A549 (cell line): Measurements from ENCODE around the gene TMEM39A. TPM values are rescaled to one million over a fixed set of nuclear protein-coding genes. Genes with fewer than 3 reads are reported as not detected.

Source experiments
- ATAC-seq, 2 experiments: fragments of 200-7000 bp in 1 of 2; fragments of >200 bp in 1 of 2; cut with Nextera tagmentation in 1 of 2; cut with Tn5 transposase in 1 of 2; 3 replicates each; pipeline versions ENCODE4 v1.8.0 to v1.9.1; 2018 to 2020; ENCODE audit warnings: mild to moderate bottlenecking in 1 of 2, moderate library complexity in 1 of 2
- CTCF ChIA-PET: fragments of 300-600 bp; sonication (Branson Sonifier 250); formaldehyde crosslinking; extraction: SDS; loops from one replicate; lab custom pipeline; 2021; ENCODE audit warnings: antibody characterized with exemption, inconsistent platforms; lab: Yijun Ruan, JAX
- POLR2A ChIA-PET: fragments of 350-600 bp; formaldehyde crosslinking; extraction: SDS; loops from one replicate; lab custom pipeline; 2021; ENCODE audit warnings: antibody characterized with exemption, inconsistent platforms; lab: Yijun Ruan, JAX
- DNase-seq, 2 experiments: peaks; one replicate each; pipeline versions ENCODE4 v3.0.0 to v3.0.0-alpha.2; 2011 to 2016; ENCODE audit warnings: low read depth in 1 of 2, low spot score in 1 of 2
- FAIRE-seq: peaks from 2 replicates; lab custom pipeline; 2011; peaks lifted over from hg19 to GRCh38; lab: Jason Lieb, UNC
- H3K27ac ChIP-seq, 2 experiments: fragments of >200 bp; sonication (Bioruptor Twin); formaldehyde crosslinking; 3 replicates each; pipeline ENCODE4 v1.5.1; 2016 to 2017
- H3K4me1 ChIP-seq: fragments of >200 bp; sonication (Bioruptor Twin); formaldehyde crosslinking; 3 replicates; pipeline ENCODE4 v1.6.1; 2016
- H3K4me2 ChIP-seq: fragments of >200 bp; sonication (Bioruptor Twin); formaldehyde crosslinking; 3 replicates; pipeline ENCODE4 v1.6.1; 2016
- H3K4me3 ChIP-seq: fragments of >200 bp; sonication (Bioruptor Twin); formaldehyde crosslinking; 3 replicates; pipeline ENCODE4 v1.5.1; 2016
- H3K9me3 ChIP-seq: fragments of >200 bp; sonication (Bioruptor Twin); formaldehyde crosslinking; 3 replicates; pipeline ENCODE4 v1.6.1; 2016
- BHLHE40 ChIP-seq: IDR thresholded peaks from 2 replicates; pipeline ENCODE4 v1.6.1; 2012; ENCODE audit warnings: low read depth, low read length, inconsistent platforms
- EHMT2 ChIP-seq: fragments of 200-600 bp; sonication (generic); IDR thresholded peaks from 2 replicates; pipeline ENCODE4 v1.6.1; 2016; ENCODE audit warnings: antibody characterized with exemption, low read depth, mild to moderate bottlenecking, moderate library complexity
- EP300 ChIP-seq, 2 experiments: fragments of >200 bp; sonication (Bioruptor Twin); formaldehyde crosslinking; IDR thresholded peaks; 2 replicates in 1 of 2; 3 replicates in 1 of 2; pipeline ENCODE4 v1.6.1; 2016 to 2017
- ESRRA ChIP-seq: fragments of 150-350 bp; IDR thresholded peaks from 2 replicates; pipeline ENCODE4 v1.6.1; 2014; ENCODE audit warnings: mild to moderate bottlenecking, low read length, borderline replicate concordance
- FOSB ChIP-seq: fragments of 250-450 bp; sonication (Bioruptor Pico); IDR thresholded peaks from 2 replicates; pipeline ENCODE4 v1.5.0; 2020; ENCODE audit warnings: mild to moderate bottlenecking, moderate library complexity
- FOXS1 ChIP-seq: fragments of 250-450 bp; sonication (Bioruptor Pico); IDR thresholded peaks from 2 replicates; pipeline ENCODE4 v1.5.0; 2020; ENCODE audit warnings: mild to moderate bottlenecking, moderate library complexity
- HEYL ChIP-seq: fragments of 250-450 bp; sonication (Bioruptor Pico); IDR thresholded peaks from 2 replicates; pipeline ENCODE4 v1.8.0; 2021; ENCODE audit warnings: mild to moderate bottlenecking, moderate library complexity
- HOXA7 ChIP-seq: fragments of 250-450 bp; sonication (Bioruptor Pico); IDR thresholded peaks from 2 replicates; pipeline ENCODE4 v1.5.0; 2020; ENCODE audit warnings: mild to moderate bottlenecking, moderate library complexity
- JUNB ChIP-seq: fragments of >200 bp; sonication (Bioruptor Twin); formaldehyde crosslinking; IDR thresholded peaks from 2 replicates; pipeline ENCODE4 v1.6.1; 2016
- MAFK ChIP-seq: fragments of 450-650 bp; IDR thresholded peaks from 2 replicates; pipeline ENCODE4 v1.6.1; 2014; ENCODE audit not compliant: partially characterized antibody
- MAZ ChIP-seq: fragments of 150-350 bp; IDR thresholded peaks from 2 replicates; pipeline ENCODE4 v1.6.1; 2014; ENCODE audit warnings: antibody characterized with exemption, low read depth, low read length, borderline replicate concordance
- NFE2L2 ChIP-seq: fragments of 150-350 bp; conservative IDR thresholded peaks from 2 replicates; pipeline ENCODE4 v1.6.1; 2014; ENCODE audit warnings: low read length
- NR3C1 ChIP-seq: fragments of >200 bp; sonication (Bioruptor Twin); formaldehyde crosslinking; IDR thresholded peaks from 3 replicates; pipeline ENCODE4 v1.6.1; 2017
- PHF8 ChIP-seq: fragments of 200-600 bp; sonication (generic); IDR thresholded peaks from 2 replicates; pipeline ENCODE4 v1.6.1; 2016; ENCODE audit warnings: low read depth, mild to moderate bottlenecking, antibody characterized with exemption, moderate library complexity, borderline replicate concordance
- POLR2A ChIP-seq: IDR thresholded peaks from 2 replicates; pipeline ENCODE4 v1.6.1; 2012; ENCODE audit warnings: mild to moderate bottlenecking, low read length
- RAD21 ChIP-seq, 2 experiments: fragments of >200 bp in 1 of 2; sonication (Bioruptor Twin) in 1 of 2; formaldehyde crosslinking in 1 of 2; IDR thresholded peaks in 1 of 2; conservative IDR thresholded peaks in 1 of 2; 2 replicates in 1 of 2; 3 replicates in 1 of 2; pipeline ENCODE4 v1.6.1; 2012 to 2018; ENCODE audit warnings: inconsistent platforms in 1 of 2
- RCOR1 ChIP-seq: fragments of 150-350 bp; IDR thresholded peaks from 2 replicates; pipeline ENCODE4 v1.6.1; 2014; ENCODE audit warnings: antibody characterized with exemption, low read length, low read depth
- TP53 ChIP-seq: fragments of 250-450 bp; sonication (Bioruptor Pico); IDR thresholded peaks from 2 replicates; pipeline ENCODE4 v1.5.0; 2021; ENCODE audit warnings: mild to moderate bottlenecking, moderate library complexity
- ZC3H11A ChIP-seq: fragments of 450-650 bp; IDR thresholded peaks from 2 replicates; pipeline ENCODE4 v1.6.1; 2014; ENCODE audit warnings: antibody characterized with exemption, mild to moderate bottlenecking
- ZSCAN20 ChIP-seq: fragments of 250-450 bp; sonication (Bioruptor Pico); IDR thresholded peaks from 2 replicates; pipeline ENCODE4 v1.8.0; 2022; ENCODE audit warnings: mild to moderate bottlenecking, moderate library complexity
- WGBS: methylation state at CpG from one replicate; pipeline ENCODE4 v1.1.6; 2017; ENCODE audit errors: missing lambda C conversion rate; 5-methylcytosine and 5-hydroxymethylcytosine counted together
- polyA plus RNA-seq, 4 experiments: library from polyadenylated mRNA; depleted of rRNA in 3 of 4; stranded (reverse); fragments of >200 nt; fragmentation: RNase III in 1 of 4; extraction: RNeasy Plus Mini Kit Qiagen cat#74134 plus additional on column Dnase treatment in 1 of 4; gene quantifications; 2 replicates in 3 of 4; 3 replicates in 1 of 4; pipeline ENCODE4 v1.2.3, GENCODE V29; 2011 to 2017
- TF ChIP-seq, protein P1 (sequence below): fragments of 250-450 bp; sonication (Bioruptor Pico); IDR thresholded peaks from 2 replicates; pipeline ENCODE4 v1.5.0; 2021; ENCODE audit warnings: mild to moderate bottlenecking, moderate library complexity, borderline replicate concordance
- TF ChIP-seq, protein P2 (sequence below): fragments of 200-600 bp; sonication (generic); IDR thresholded peaks from 2 replicates; pipeline ENCODE4 v1.6.1; 2016; ENCODE audit warnings: antibody characterized with exemption, mild to moderate bottlenecking, moderate library complexity
- TF ChIP-seq, protein P3 (sequence below): fragments of >200 bp; sonication (Bioruptor Twin); formaldehyde crosslinking; IDR thresholded peaks from 2 replicates; pipeline ENCODE4 v1.6.1; 2016
- TF ChIP-seq, protein P4 (sequence below): fragments of >200 bp; sonication (Bioruptor Twin); formaldehyde crosslinking; IDR thresholded peaks from 3 replicates; pipeline ENCODE4 v1.6.1; 2016
- TF ChIP-seq, protein P5 (sequence below): fragments of 450-650 bp; IDR thresholded peaks from 2 replicates; pipeline ENCODE4 v1.6.1; 2014; ENCODE audit warnings: antibody characterized with exemption

TMEM39A gene
- polyA plus RNA-seq, 2 of the 4 experiments (the other 2 are of a cell fraction): 16.9 to 21.9 TPM

DNA sequence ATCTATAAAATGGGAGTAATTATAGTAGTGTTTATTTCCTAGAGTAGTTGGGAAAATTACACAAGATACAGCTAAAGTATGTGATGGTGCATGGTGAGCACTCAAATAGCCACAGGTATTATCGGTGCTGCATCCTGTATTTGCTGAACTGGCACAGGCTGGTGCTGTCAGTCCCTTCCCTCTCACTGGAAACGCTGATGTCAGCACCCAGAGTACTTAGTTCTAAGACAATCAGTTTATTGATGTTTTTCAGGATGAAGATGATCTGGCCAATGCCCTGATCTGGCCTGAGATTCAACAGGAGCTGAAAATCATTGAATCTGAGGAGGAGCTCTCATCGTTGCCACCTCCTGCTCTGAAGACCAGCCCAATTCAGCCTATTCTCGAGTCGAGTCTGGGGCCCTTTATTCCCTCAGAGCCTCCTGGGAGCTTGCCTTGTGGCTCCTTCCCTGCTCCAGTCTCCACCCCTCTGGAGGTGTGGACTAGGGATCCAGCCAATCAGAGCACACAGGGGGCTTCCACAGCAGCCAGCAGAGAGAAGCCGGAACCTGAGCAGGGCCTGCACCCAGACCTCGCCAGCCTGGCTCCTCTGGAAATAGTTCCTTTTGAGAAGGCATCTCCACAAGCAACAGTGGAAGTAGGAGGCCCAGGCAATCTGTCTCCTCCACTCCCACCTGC lies 49.7 kb downstream of the TMEM39A start:
- Histone ChIP-seq H3K4me3 (no peak overlapping the region), H3K9me3 (no peaks in the 10 kb centered on the region), H3K4me2 (no peak overlapping the region), H3K4me1 (no peaks in the 10 kb centered on the region), H3K27ac (no peak overlapping the region)
- DNase-seq (no peak), FAIRE-seq (no peak), ATAC-seq (no peak)
- 83% methylated on average over 7 of the region's 7 CpGs for WGBS
- TF ChIP-seq MAFK (peak; percentile 89), PHF8 (no peak)
- ChIA-PET POLR2A (no interaction called here), CTCF (interaction anchor here (0.9 to 1.0 kb wide), 2 partner anchors 10 kb away, joined by 3 to 4 read pairs; no protein-coding TSS in a partner anchor)

DNA sequence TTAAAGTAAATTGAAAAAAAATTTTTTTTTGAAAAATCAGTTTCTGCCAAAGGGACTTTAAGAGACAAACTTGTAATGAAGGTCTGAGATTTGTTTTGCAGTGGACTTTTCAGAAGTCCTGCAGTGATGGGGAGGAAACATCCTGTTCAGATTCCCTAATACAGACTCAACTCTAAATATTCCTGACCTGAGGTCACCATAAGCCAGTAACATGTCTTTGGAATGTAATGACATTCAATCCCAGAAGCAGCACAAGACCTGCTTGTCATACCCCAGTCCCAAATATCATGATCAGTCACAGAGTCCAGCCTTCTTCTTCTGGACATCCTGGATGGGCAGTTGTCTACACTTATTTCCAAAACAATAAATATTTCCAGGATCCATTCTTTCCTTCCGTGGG lies 53.6 kb downstream of the TMEM39A start:
- WGBS: 57% methylated on average over 1 of the region's 1 CpG
- TF ChIP-seq, protein P1, sequence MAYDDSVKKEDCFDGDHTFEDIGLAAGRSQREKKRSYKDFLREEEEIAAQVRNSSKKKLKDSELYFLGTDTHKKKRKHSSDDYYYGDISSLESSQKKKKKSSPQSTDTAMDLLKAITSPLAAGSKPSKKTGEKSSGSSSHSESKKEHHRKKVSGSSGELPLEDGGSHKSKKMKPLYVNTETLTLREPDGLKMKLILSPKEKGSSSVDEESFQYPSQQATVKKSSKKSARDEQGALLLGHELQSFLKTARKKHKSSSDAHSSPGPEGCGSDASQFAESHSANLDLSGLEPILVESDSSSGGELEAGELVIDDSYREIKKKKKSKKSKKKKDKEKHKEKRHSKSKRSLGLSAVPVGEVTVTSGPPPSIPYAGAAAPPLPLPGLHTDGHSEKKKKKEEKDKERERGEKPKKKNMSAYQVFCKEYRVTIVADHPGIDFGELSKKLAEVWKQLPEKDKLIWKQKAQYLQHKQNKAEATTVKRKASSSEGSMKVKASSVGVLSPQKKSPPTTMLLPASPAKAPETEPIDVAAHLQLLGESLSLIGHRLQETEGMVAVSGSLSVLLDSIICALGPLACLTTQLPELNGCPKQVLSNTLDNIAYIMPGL (CRISPR knock-in tag): no peak
- no peak for TF ChIP-seq HEYL (CRISPR knock-in tag)
- no peak for TF ChIP-seq NFE2L2
- no peak for TF ChIP-seq HOXA7 (CRISPR knock-in tag)
- TF ChIP-seq, protein P2, sequence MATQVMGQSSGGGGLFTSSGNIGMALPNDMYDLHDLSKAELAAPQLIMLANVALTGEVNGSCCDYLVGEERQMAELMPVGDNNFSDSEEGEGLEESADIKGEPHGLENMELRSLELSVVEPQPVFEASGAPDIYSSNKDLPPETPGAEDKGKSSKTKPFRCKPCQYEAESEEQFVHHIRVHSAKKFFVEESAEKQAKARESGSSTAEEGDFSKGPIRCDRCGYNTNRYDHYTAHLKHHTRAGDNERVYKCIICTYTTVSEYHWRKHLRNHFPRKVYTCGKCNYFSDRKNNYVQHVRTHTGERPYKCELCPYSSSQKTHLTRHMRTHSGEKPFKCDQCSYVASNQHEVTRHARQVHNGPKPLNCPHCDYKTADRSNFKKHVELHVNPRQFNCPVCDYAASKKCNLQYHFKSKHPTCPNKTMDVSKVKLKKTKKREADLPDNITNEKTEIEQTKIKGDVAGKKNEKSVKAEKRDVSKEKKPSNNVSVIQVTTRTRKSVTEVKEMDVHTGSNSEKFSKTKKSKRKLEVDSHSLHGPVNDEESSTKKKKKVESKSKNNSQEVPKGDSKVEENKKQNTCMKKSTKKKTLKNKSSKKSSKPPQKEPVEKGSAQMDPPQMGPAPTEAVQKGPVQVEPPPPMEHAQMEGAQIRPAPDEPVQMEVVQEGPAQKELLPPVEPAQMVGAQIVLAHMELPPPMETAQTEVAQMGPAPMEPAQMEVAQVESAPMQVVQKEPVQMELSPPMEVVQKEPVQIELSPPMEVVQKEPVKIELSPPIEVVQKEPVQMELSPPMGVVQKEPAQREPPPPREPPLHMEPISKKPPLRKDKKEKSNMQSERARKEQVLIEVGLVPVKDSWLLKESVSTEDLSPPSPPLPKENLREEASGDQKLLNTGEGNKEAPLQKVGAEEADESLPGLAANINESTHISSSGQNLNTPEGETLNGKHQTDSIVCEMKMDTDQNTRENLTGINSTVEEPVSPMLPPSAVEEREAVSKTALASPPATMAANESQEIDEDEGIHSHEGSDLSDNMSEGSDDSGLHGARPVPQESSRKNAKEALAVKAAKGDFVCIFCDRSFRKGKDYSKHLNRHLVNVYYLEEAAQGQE: no peak
- no peak for TF ChIP-seq ZSCAN20
- TF ChIP-seq FOXS1 (CRISPR knock-in tag): no peak
- no peak for TF ChIP-seq EHMT2
- no peak for TF ChIP-seq RAD21 (conservative IDR thresholded peaks at IDR 0.05 in 1 of 2, IDR thresholded peaks at IDR 0.05 in 1 of 2)
- TF ChIP-seq JUNB: no peak
- TF ChIP-seq POLR2A: no peak
- TF ChIP-seq BHLHE40: no peak
- TF ChIP-seq MAZ: no peak
- TF ChIP-seq, protein P3, sequence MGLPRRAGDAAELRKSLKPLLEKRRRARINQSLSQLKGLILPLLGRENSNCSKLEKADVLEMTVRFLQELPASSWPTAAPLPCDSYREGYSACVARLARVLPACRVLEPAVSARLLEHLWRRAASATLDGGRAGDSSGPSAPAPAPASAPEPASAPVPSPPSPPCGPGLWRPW: no peak
- POLR2A ChIA-PET: no interaction called here
- no peak for FAIRE-seq
- Histone ChIP-seq H3K4me3 (no peak overlapping the region), H3K9me3 (no peaks in the 10 kb centered on the region), H3K27ac (no peak overlapping the region), H3K4me2 (no peak overlapping the region), H3K4me1 (no peaks in the 10 kb centered on the region)
- ATAC-seq: no peak
- no peak for DNase-seq
- CTCF ChIA-PET: no interaction called here

DNA sequence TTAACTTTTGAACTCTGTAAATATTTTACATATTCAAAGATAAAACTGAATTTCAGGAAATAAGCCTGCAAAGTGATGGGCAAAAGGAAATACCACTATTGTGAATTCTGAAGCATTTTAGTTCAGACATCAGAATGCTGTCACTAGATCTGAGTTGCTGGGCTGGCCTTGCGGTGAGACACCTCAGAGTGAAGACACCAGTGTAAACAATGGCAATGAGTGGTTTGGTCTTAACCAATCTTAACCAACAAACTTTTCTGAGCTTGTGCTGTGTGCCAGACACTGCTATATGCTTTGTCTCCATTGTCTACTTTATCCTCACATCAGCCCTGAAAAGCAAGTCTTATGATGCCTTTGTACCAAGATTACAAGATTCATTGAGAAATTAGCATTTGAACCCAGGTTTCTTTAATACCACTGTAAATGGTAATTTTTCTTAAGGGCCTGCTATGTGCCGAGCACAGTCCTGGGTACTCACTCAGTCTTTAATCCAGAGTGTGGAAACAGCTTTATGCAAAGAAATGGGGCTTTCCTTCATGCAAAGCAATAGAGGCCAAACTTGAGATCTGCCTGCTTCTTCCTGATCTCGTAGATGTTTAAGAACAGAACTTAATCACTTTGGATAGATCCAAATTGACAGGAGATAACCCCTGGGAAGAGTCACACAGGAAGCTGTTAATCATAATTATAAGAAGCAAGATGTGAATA lies 55.0 kb downstream of the TMEM39A start:
- no peaks in the 10 kb centered on the region for H3K4me1 ChIP-seq
- no peaks in the 10 kb centered on the region for H3K9me3 ChIP-seq
- DNase-seq (no peak), FAIRE-seq (no peak), ATAC-seq (no peak)
- no peak overlapping the region for H3K4me2 ChIP-seq
- H3K4me3 ChIP-seq: no peak overlapping the region
- ChIA-PET POLR2A (no interaction called here), CTCF (no interaction called here)
- WGBS: 76% methylated on average over 3 of the region's 3 CpGs
- no peak overlapping the region for H3K27ac ChIP-seq
- TF ChIP-seq, protein P4, sequence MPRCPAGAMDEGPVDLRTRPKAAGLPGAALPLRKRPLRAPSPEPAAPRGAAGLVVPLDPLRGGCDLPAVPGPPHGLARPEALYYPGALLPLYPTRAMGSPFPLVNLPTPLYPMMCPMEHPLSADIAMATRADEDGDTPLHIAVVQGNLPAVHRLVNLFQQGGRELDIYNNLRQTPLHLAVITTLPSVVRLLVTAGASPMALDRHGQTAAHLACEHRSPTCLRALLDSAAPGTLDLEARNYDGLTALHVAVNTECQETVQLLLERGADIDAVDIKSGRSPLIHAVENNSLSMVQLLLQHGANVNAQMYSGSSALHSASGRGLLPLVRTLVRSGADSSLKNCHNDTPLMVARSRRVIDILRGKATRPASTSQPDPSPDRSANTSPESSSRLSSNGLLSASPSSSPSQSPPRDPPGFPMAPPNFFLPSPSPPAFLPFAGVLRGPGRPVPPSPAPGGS: no peak
- TF ChIP-seq RAD21 (conservative IDR thresholded peaks at IDR 0.05 in 1 of 2, IDR thresholded peaks at IDR 0.05 in 1 of 2) (no peak), ZC3H11A (no peak), RCOR1 (no peak), FOSB (CRISPR knock-in tag) (no peak), EP300 (IDR thresholded peaks at IDR 0.05) (no peak), ESRRA (no peak), HEYL (CRISPR knock-in tag) (no peak), NR3C1 (no peak), ZSCAN20 (no peak), PHF8 (no peak), TP53 (CRISPR knock-in tag) (no peak), MAFK (no peak)
- TF ChIP-seq, protein P3: no peak
- TF ChIP-seq, protein P5, sequence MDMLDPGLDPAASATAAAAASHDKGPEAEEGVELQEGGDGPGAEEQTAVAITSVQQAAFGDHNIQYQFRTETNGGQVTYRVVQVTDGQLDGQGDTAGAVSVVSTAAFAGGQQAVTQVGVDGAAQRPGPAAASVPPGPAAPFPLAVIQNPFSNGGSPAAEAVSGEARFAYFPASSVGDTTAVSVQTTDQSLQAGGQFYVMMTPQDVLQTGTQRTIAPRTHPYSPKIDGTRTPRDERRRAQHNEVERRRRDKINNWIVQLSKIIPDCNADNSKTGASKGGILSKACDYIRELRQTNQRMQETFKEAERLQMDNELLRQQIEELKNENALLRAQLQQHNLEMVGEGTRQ: no peak
